ENCODE results near the gene KRTAP10-2. TPM values are rescaled to one million over a fixed set of nuclear protein-coding genes. Genes with fewer than 3 reads are reported as not detected.

KRTAP10-2 gene
- total RNA-seq, 2 experiments from 2014 or later: not detected

DNA sequence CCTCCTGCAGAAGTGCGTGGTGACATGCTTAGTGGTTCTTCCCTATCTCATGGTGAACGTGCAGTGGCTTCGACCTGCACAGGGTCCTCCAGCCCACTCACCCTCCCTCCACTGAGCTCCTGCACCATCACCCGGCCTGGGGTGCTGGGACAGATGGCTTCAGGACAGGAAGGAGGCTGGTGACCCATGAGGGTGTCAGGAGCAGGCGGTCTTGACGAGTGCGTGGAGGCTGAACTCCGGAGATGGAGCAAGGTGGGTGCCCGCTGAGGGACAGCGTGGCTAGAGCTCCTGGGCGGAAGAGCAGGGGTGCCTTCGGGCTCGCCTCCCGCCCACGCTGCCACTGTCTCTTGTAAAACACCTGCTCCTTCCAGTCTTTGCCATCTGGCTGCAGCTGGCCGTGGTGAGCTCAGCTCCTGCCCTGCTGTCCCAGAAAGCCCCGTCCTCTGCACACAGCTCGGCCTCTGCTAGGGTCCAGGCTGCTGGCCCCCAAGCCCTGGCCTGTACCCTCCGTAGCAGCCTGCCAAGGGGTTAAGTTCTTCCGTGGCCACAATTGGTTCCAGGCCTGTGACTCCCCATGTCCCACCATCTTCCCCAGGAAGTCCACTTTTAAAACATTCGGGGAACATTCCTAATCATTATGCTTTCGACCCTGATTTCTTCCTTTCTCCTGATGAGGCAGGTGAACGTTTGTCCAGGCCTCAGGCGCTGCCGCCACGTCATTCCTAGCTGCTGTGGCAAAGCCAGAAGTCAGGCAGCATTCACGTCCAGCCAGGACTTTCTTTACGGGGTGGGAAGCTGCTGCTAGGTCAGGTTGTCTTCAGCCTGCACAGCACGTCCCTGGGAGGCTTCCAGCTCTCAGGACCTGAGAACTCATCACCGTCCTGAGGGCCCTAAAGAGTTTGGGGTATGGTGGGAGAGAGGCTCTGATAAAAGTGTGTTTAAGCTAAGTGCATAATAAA is 19.4 kb downstream of the KRTAP10-2 start:
- TF ChIP-seq, protein P1, sequence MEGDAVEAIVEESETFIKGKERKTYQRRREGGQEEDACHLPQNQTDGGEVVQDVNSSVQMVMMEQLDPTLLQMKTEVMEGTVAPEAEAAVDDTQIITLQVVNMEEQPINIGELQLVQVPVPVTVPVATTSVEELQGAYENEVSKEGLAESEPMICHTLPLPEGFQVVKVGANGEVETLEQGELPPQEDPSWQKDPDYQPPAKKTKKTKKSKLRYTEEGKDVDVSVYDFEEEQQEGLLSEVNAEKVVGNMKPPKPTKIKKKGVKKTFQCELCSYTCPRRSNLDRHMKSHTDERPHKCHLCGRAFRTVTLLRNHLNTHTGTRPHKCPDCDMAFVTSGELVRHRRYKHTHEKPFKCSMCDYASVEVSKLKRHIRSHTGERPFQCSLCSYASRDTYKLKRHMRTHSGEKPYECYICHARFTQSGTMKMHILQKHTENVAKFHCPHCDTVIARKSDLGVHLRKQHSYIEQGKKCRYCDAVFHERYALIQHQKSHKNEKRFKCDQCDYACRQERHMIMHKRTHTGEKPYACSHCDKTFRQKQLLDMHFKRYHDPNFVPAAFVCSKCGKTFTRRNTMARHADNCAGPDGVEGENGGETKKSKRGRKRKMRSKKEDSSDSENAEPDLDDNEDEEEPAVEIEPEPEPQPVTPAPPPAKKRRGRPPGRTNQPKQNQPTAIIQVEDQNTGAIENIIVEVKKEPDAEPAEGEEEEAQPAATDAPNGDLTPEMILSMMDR (IDR thresholded peaks at IDR 0.05): no peak
- ChIA-PET CTCF (interaction anchor here (2.2 kb wide), 1 partner anchor 21 kb away, joined by 5 read pairs; no protein-coding TSS in a partner anchor), POLR2A (no interaction called here)
- Mint-ChIP-seq H3K27me3 (no peaks in the 10 kb centered on the region), H3K9me3 (no peaks in the 10 kb centered on the region), H3K4me1 (ENCODE audit: low read depth) (no peaks in the 10 kb centered on the region), H3K27ac (no peak overlapping the region), H3K36me3 (ENCODE audit: low read depth) (no peaks in the 10 kb centered on the region), H3K4me3 (no peak overlapping the region)
- DNase-seq: no peak
- intact Hi-C loops (cut with micrococcal nuclease): no loop called here
- no peak for ATAC-seq

DNA sequence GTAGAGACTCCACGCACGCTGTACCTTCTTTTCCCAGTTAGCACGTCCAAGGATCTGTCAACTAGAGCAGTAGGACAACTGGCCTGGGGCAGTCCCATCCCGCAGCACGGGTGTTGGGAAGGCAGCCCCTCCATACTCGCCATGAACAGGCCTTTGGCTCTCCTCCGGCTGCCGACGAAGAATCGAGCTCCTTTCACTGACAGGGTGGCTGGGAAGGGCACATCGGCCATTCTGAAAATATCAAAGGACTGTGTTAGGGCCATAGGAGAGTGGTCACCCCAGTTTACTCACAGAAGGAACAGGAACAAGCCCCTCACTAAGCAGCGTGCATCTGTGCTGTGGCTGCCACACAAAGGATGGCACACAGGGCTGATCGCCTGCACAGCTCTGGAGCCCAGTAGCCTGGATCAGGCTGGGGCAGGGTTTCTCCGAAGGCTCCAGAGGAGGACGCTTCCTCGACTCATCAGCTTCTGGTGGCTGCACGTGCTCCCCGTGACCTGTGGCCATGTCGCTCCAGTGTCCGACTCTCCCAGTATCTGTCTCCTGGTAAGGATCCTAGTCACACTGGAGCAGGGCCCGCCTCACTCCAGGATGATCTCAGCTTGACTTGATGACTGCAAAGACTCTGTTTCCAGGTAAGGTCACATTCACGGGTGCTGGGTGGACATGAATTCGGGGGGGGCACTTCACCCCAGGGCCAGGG is 20.3 kb downstream of the KRTAP10-2 start:
- CTCF ChIA-PET: interaction anchor here (2.2 kb wide), 1 partner anchor 21 kb away, joined by 5 read pairs; no protein-coding TSS in a partner anchor
- Mint-ChIP-seq H3K27me3 (no peaks in the 10 kb centered on the region), H3K36me3 (ENCODE audit: low read depth) (no peaks in the 10 kb centered on the region), H3K27ac (no peak overlapping the region), H3K9me3 (no peaks in the 10 kb centered on the region), H3K4me1 (ENCODE audit: low read depth) (no peaks in the 10 kb centered on the region), H3K4me3 (no peak overlapping the region)
- intact Hi-C loops (cut with micrococcal nuclease): no loop called here
- POLR2A ChIA-PET: no interaction called here
- ATAC-seq: no peak
- TF ChIP-seq, protein P1 (IDR thresholded peaks at IDR 0.05): no peak
- no peak for DNase-seq

DNA sequence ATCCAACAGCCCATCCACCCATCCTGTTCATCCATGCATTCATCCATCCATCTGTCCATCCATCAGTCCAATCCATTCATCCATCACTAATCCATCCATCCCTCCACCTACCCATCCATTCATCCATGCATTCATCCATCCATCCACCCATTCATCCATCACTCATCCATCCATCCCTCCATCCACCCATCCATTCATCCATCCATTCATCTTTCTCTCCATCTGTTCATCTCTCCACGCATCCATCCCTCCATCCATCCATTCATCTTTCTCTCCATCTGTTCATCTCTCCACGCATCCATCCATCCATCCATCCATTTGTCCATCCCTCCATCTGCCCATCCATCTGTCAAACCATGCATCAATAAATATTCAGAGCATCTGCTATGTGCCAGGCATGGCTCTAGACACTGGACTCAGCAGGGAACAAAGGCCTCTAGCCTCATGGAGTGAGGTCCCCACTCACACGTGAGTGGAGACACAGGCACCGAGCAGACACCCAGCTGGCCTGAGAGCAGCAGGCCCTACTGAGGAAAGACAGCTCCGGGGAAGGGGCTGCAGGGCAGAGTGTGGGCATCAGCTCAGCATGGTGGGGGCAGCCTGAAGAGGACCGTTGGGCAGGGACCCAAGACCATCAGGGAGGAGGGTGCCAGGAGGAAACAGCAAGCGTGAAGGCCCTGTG is 20.9 kb downstream of the KRTAP10-2 start:
- intact Hi-C loops (cut with micrococcal nuclease): no loop called here
- POLR2A ChIA-PET: no interaction called here
- no peak for DNase-seq
- TF ChIP-seq, protein P1 (IDR thresholded peaks at IDR 0.05): no peak
- H3K27ac Mint-ChIP-seq: no peak overlapping the region
- H3K36me3 Mint-ChIP-seq (ENCODE audit: low read depth): no peaks in the 10 kb centered on the region
- no peaks in the 10 kb centered on the region for H3K4me1 Mint-ChIP-seq (ENCODE audit: low read depth)
- CTCF ChIA-PET: no interaction called here
- H3K9me3 Mint-ChIP-seq: no peaks in the 10 kb centered on the region
- H3K4me3 Mint-ChIP-seq: no peak overlapping the region
- no peak for ATAC-seq
- H3K27me3 Mint-ChIP-seq: no peaks in the 10 kb centered on the region

DNA sequence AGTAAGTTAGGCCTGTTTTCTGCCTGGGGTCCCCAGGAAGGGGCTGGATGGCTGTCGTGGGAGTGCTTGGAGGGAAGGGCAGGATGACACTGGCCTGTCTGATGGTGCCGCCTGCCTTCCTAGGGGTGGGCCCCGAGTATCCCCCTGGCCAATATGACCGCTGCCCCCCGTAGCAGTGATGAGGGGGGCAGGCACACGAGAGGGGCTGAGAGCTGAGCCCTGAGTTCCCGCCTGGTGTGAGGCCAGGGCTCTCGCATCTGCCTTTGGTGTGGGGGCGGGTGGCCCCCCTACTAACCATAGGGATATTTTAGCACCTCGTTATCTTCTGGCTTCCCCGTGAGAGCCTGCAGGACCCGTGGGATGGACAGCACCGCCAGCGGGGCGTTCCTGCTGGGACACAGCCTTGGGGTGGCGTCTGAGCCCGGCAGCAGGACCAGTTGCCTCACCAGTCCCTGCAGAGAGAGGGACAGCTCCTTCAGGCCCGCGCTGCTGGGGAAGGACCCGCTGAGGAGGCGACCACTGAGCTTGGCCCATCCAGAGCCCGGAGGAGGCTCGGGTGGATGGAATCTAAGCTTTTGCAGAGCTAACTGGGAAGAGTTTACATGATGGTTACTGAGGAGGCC is 21.7 kb downstream of the KRTAP10-2 start:
- ChIA-PET CTCF (no interaction called here), POLR2A (no interaction called here)
- intact Hi-C loops (cut with micrococcal nuclease): no loop called here
- no peaks in the 10 kb centered on the region for H3K9me3 Mint-ChIP-seq
- H3K36me3 Mint-ChIP-seq (ENCODE audit: low read depth): no peaks in the 10 kb centered on the region
- ATAC-seq: no peak
- no peaks in the 10 kb centered on the region for H3K27me3 Mint-ChIP-seq
- H3K4me1 Mint-ChIP-seq (ENCODE audit: low read depth): no peaks in the 10 kb centered on the region
- TF ChIP-seq, protein P1 (IDR thresholded peaks at IDR 0.05): no peak
- no peak for DNase-seq
- H3K27ac Mint-ChIP-seq: no peak overlapping the region
- H3K4me3 Mint-ChIP-seq: no peak overlapping the region
